ENCODE results near the gene BLTP2.
"Not testable (repeated sequence)": the region's sequence is repeated elsewhere in the genome, so short reads cannot be mapped to it uniquely, and the experiment has no call there.

BLTP2 gene

DNA sequence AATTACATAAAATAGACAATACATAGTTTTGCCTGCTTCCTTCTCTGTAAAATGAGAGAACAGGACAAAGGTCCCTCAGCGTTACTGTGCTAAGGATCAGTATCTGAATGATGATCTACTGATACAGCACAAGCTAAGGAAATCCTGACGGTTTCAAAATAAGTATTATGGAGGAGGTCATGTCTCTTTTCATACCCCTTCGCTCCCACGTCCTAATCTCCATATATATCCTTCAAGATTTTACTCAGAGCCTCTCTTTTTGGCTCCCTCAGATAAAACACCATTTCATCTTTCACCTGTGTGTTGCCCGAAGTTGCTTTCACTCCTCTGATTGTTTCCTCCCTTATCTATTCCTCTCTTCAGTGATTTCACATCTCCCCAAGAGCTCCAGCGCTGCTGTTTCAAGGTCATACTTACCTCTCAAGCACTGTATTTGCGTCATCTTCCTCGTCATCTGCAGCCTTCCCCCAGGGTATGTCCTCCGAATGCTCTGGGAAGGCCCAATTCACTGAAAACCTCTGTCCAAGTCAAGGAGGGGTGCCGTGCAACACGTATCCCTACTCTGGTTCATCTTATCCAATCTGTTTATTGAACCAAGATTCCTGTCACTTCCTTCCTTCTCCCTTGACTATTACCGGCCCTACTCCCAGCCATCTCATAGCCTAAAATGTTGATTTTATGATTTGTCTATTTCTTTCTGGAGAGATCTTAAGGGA, 1.2 kb upstream of the BLTP2 start:
- no peak for DNase-seq (ENCODE audit: low read depth)

DNA sequence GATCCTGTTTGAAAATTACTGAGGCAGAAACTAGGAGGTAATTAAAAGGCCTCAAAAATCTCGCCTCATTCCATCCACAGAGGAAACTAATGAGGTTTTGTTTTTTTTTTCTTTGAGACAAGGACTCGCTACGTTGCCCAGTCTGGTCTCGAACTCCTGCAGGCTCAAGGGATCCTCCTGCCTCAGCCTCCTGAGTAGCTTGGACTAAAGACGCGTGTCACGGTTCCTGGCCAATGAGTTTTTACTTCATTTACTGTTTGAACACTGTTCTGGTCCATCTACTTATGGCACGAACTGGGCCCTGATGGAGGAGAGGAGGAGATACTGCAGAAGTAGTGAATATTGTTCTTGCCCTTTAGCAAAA, 600 bp upstream of the BLTP2 start:
- no peak for DNase-seq (ENCODE audit: low read depth)

DNA sequence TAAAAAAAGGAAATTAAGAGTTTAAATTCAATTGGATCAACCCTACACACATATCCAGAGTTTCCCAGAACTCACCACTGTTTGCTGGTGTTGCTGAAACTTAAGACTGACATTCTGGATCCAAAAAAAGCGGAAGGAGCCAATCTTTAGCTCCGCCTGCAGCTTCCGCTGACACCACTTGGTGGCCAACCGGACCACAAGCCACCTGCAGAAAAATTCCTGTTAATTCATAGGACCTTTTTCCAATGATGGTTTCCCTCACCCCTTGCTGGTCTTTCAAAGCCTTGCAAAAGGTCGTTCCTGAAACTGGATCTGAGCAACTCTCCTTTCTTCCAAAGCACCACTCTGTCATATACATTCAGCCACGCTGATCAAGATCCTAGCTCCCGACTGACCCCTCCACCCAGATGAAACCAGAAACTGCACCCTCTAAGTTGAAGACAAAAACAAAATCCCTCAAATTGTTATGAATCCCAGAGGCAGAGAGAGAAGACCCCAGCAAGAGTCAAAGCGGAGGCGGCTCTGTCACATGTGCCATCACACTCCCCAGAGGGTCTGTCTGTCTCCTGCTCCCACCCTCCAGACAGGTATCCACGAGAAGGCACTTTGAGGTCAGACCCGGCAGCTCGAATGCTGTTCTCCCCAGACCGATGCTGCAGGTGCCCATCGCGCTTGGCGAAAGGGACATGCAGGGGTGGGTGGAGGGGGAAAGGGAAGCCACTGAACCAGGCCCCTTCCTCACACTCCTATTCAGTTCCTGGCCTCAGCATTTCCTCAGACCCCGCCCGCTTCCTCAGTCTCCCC, 773 bp downstream of the BLTP2 start:
- DNase-seq (ENCODE audit: low read depth): no peak

DNA sequence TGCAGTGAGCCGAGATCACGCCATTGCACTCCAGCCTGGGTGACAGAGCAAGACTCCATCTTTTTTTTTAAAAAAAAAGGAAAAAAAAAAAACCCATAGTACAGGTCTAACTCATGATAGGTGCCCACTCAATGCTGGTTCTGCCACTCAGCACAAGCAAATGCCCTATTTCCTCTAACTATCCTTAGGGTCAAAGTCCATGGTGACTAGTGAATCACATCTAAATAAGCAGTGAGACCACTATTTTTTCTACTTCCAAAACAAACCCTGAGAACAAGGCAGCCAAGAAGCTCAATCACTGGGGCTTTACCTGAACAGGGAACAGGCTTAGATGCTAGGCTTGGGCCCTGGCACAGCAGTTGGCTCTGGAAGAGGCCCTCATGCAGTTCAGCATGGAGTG, 3.4 kb downstream of the BLTP2 start:
- DNase-seq (ENCODE audit: low read depth): no peak

DNA sequence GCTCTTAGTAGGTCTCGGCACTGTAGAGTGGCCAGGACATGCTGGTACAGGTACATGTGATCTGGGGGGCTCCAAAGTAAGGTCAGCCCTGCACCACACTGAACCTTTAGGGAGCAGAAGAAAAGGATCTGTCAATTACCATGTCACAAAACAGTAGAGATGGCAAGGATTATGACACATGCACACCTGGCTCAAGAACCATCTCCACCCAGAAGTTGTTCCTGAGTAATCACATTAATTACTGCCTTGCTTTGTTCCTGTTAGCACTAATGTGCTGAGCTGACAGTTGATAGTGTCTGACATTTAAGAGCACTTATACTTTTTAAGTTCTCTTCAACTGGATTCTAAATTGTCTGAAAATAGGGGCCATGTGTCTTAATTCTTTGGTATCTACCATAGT, 9.5 kb downstream of the BLTP2 start:
- DNase-seq (ENCODE audit: low read depth): no peak

DNA sequence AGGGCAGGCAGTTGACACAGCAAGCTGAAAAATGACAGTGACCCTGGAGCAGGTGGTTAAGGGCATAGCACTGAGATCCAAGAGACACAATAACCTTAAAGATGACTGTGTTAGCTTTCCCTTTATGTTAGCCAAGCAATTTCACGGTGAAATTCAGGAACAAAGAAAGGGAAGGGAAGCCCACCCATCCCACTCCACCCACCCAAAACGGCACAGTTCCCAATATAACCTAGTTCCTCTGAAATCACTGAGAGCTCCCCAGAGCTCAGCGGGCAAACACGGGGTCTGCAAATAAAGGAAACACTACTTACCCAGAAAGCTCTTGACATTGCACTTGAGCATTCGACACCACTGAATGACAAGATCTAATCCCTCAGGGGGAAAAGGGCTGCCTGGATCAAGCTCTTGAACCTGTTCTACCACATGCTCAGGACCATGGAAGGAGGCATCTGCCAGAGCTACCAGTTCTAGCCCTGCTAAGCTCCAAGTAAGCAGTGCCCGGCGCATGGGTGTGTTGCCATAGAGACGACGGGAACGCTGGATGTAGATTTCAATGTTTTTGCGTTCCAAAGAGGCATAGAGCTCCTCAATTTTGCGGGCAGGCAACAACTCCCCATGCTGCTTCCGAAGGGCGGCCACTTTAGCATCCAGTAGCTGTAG, 10.6 kb downstream of the BLTP2 start:
- no peak for DNase-seq (ENCODE audit: low read depth)

DNA sequence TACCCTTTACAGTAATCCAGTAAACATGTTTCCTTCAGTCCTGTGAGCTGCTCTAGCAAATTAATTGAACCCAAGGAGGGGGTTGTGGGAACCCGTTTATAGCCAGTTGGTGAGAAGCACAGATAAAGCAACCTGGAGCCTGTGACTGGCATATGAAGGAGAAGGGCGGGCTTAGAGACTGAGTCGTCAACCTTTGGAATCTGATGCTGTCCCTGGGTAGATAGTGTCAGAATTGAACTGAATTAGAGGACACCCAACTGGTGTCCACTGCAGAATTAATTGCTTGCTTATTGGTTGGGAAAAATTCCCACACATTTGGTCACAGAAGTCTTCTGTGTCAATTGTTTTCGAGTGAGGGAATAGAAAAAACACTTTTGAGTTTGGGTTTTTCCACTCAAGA, 18.1 kb downstream of the BLTP2 start:
- DNase-seq (ENCODE audit: low read depth): no peak

DNA sequence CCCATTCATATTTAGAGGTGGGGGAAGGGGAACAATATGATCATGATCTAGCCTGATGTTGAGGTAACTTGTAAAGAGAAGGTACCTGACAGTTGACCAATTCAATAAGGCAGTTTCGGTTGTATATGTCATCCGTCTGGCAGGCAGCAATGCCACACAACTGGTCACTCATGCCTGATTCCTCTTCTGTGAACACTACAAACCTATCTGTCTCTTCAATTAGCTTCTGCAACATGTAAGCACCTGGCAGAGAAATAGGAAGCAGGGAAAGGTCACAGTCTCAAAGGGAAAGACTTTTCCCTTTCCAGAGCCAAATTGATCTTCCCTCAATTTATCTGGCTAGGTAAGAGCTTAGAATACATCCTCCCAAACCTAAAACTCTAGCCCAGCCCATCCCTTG, 20.8 kb downstream of the BLTP2 start:
- DNase-seq (ENCODE audit: low read depth): no peak

DNA sequence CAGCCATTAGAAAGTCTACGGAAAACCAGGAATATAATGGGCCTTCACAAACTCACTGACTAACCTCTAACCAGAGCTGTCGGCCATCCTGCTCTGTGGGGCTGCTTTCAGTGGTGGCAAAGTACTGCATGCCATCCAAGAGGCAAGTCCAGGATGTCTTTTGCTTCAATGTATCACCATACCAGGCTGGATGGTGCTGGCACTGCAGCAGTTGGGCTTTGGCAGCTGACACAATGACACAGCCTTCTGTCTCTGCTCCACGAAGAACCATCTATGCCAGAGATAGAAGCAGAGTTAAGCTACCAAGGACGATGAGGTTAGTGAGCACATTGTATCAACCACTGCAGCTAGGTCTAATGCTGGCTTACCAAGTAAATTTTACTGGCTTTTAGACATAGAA, 21.3 kb downstream of the BLTP2 start:
- no peak for DNase-seq (ENCODE audit: low read depth)

DNA sequence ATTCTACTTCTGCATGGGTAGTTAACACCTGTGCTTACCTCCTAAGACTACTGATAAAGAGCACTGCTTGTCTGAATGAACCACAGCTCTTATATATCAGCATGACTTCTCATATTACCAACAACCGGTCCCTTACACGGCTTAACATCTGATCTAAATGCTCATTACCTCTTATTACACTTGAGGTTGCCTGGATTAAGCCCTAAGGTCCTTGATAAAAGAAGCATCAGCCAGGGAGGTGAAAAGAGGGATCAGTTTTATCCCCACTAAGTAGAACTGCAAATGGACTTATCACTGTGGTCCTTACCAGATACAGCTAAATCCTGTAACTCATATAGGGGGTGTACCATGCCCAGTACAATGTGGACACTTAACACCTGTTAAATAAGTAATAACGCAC, 22.8 kb downstream of the BLTP2 start:
- no peak for DNase-seq (ENCODE audit: low read depth)

DNA sequence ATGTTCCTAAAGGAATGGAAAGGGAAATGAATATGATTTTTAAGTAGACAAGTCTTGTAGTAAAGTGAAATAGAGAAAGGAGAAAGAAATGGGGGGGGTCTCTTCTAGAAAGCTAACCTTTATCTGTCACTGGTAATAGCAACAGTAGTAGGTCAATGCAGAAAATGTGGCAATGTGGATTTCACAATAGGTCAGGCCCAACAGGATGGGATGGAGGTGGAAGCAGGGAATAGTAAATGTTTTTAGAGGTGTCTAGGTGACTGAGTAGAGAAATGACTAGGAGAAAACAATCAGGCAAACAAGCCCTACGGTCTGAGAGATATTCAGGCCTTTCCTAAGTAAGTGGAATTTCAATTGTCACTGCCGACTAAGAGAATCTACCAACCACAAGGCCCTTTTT, 24.9 kb downstream of the BLTP2 start:
- no peak for DNase-seq (ENCODE audit: low read depth)

DNA sequence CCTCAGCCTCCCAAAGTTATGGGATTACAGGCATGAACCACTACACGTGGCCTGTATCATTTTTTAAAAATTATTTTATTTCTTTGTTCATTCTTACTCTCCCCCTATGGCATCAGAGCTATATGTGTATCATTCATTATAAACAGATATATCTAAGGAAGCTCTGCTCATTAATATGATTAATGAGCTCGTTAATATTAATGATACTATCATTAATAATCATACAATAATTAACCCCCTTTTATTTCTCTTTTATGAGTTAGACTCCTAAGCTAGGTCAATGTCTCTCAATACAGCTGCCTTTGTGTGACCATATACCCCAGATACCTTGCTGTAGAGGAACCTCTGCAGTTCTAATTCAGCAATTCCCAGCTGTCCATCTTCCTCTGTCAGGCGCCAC, 26.5 kb downstream of the BLTP2 start:
- DNase-seq (ENCODE audit: low read depth): no peak

DNA sequence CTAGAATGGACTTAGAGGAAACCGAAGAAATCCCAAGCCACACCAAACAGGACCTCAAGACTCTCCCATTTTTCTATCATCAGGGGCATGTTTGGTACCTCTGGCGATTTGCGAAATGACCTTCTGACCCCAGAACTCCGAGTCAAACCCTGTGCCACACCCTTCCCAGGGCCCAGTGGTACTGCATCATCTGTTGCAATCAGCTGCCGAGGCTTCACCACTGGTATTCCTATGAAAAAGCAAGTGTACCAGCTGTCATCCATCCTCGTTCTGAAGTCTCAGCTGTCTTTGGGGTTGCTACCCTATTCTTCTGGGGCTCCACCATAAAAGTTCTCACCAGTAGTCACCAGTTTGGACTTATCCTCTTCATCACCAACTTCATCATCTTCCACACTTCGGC, 28.7 kb downstream of the BLTP2 start:
- DNase-seq (ENCODE audit: low read depth): no peak

DNA sequence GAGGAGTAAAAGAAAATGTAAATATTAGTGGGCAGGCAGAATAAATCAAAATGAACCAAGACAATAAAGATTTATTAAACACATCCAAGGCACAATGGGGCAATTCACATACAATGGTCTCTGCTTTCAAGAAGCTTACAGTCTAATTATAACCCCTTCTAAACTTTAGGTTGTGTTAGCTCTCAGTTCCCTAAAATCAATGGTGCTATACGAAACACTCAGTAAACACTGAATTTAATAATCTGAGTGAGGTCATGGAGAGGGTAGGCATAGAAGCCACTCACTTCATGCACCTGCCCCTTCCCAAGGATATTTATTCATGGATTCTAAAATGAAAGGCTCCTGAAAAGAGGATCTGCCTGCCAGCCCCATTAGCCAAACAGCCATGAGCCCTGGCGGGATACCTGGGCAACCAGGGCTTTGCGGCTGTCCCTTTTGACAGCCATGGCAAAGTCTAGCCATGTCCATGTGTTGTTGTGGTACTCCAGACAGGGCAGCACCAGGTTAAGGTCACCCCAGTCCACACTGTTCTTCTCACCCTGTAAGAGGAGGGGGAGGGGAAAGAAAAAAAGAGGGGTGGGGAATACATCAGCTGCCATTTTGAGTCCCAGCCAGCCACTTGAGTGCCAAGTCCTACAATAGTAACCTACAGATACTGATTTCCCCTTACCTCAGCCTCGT, 29.6 kb downstream of the BLTP2 start:
- no peak for DNase-seq (ENCODE audit: low read depth)

DNA sequence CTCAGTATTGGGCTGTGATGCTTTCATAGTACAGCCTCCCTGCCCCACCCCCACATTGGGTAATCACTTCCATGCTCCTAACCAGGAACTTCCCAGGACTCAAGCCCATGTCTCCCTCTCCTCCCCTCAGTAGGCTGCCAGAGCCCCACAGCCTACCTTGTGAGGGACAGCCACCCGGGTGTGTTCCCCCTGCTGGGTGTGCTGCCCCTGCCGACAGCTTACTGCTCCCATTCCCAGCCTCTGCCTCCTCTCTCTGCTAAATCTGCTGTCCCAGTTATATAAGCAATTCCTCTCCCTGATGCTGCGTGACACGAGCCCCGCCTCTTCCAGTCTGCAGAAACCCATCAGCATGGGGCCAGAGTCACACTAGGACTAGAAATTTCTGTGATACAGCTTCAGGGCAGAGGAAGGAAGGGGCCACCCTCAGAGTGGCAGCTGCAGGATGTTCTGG, 31.0 kb downstream of the BLTP2 start, which contains the start of gene RSKR:
RSKR (minus strand) TSS at position 255 of the 451 bp plus-strand sequence; CDS start at position 231, 24 bp downstream.
- DNase-seq (ENCODE audit: low read depth): no peak

DNA sequence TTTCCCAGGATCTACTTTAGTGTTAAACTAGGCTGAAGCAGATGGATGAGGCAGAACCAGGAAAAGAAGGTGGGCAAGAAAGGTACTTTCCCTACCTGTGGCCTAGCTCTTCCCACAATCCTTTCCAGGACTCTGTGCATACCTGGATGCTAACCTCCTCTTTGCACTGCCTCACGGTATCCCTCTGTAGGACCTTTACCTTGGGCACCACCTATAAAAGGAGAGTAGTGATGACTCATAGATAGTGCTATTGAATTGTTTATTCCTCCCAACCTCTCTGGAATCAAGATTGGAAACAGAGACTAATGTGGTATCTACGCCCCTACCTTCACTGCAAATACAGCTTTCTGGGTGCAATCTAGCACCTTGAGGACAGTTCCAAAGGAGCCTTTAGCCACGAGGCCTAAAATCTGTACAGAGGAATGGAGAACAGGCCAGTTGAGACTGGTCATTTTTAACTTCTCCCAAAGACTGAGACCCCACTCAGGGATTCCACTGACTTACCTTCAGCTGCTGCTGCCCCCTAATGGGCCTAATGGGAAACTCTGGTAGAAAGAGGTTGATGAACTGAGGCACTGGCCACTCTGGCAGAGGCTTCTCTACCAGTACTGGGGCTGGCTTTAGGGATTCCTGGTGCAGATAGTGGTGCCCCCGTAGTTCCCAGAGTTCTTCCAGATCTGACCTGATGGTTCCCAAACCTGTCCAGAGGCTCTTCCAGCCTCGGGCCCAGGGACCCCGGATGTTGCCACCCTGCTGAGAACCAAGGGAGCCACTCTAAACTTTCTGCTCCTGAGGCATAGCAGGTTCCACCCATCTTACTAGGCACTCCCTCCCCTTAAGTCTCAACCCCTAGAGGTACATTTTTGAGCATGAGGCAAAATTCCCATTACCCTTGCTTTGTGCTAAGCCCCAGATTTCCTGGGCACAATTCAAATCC, 31.8 kb downstream of the BLTP2 start:
- DNase-seq (ENCODE audit: low read depth): no peak

DNA sequence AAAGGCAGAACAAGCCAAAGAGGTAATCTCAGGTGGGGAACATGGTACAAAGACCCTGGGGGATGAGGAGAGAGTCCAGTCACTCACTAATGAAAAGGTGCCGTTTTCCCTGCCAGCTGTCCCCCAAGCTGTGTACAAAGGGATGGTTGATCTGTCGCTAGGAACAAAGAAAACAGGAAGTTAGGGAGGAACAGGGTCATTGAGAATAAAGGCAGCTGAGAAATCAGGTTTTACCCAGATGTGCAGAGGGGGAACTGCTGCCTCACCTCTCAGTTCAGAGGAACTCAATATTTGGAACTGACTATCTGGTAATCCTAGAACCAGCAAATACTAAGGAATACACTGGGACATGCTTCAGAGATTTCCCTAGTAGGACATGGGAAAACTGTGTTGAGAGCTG, 32.4 kb downstream of the BLTP2 start:
- no peak for DNase-seq (ENCODE audit: low read depth)

DNA sequence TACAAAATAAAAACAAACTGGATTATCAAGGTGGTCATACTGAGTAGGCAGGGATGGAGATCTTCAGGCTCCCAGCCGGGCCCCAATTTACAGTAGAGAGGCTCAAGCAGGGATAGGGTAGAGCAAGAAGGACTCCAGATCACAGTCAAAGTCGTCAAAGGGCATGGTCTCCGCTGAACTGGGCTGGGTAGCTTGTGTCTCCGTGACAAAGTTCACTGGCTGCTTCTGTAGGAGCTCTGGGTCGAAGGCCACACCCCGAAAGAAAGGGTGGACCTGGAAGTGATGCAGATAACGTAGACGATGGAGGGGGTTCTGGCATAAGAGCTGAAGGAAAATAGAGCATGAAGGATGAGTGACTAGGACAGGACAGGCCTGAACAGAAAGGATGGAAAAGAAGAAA, 34.6 kb downstream of the BLTP2 start:
- DNase-seq (ENCODE audit: low read depth): no peak

DNA sequence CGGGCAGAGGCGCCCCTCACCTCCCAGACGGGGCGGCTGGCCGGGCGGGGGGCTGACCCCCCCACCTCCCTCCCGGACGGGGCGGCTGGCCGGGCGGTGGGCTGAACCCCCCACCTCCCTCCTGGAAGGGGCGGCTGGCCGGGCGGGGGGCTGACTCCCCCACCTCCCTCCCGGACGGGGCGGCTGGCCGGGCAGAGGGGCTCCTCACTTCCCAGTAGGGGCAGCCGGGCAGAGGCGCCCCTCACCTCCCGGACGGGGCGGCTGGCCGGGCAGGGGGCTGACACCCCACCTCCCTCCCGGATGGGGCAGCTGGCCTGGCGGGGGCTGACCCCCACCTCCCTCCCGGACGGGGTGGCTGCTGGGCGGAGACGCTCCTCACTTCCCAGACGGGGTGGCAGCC, 40.9 kb downstream of the BLTP2 start:
- not testable (repeated sequence) for DNase-seq (ENCODE audit: low read depth)

DNA sequence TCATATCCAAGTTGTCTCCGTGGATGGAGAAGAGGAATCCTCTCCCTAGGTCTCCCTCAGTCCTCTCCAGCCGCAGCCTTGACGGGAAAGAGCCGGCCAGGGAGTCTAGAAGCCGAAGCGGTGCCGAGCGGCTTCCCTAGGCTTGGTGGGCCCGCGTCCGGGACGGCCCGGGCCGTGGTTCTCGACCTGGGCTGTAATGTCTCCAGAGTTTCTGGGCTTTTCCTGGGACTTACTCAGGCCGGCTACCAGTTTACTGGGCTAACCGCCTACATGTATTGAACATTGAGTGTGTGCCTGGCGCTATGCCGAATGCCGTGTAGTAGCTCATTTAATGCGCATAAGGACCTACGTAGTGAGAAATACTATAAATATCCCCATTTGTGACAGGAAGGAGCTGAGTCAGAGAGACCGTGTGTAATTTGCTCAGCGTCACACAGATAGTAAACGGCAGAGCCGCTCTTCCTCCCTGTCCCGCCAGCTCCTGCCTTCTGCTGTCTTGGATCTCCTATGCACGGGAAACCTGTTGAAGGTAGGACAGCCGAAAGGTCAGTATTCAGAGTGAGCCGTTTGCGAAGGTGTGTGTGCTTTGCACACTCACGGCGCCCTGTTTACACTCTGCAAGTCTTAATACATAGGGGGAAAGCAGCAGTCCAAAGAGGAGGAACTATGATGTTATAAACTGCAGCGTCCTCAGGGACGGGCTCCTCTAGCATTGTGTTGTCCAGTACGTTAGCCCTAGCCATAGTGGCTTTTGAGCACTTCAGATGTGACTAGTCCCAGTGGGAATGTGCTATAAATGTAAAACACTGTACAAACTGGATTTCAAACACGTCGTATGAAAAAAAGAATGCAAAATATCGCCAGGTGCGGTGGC, 45.4 kb downstream of the BLTP2 start:
- DNase-seq (ENCODE audit: low read depth): peak; percentile 45

Measured in T-helper 22 cell (primary cell).